HepG2 (cell line): Measurements from ENCODE around the gene SAMD8. TPM values are rescaled to one million over a fixed set of nuclear protein-coding genes. Genes with fewer than 3 reads are reported as not detected.
A peak's percentile ranks its signal among the peaks of the same experiment; 100 is the strongest.

Experiments used
- EP300 ChIP-seq, 3 experiments: sonication (generic) in 1 of 3; formaldehyde crosslinking in 1 of 3; IDR thresholded peaks; 2 replicates each; pipeline versions ENCODE4 v1.5.1 to v1.6.1; 2011 to 2020; ENCODE audit warnings: low read depth in 2 of 3, low read length in 2 of 3, borderline replicate concordance in 1 of 3, improper control_type of control experiment in 1 of 3, mild to moderate bottlenecking in 1 of 3, missing genetic modification reagents in 1 of 3, moderate library complexity in 1 of 3
- IRX3 ChIP-seq: sonication (generic); formaldehyde crosslinking; IDR thresholded peaks from 2 replicates; pipeline ENCODE4 v1.8.1; 2023; ENCODE audit warnings: mild to moderate bottlenecking, low read depth, missing genetic modification reagents, borderline replicate concordance
- MED1 ChIP-seq: sonication (generic); formaldehyde crosslinking; IDR thresholded peaks from 2 replicates; pipeline ENCODE4 v1.4.0; 2020; ENCODE audit warnings: missing genetic modification reagents
- MED8 ChIP-seq: sonication (generic); formaldehyde crosslinking; IDR thresholded peaks from 2 replicates; pipeline ENCODE4 v1.8.1; 2023; ENCODE audit warnings: mild to moderate bottlenecking, missing genetic modification reagents; ENCODE audit not compliant: insufficient replicate concordance
- NFIB ChIP-seq: sonication (generic); formaldehyde crosslinking; IDR thresholded peaks from 2 replicates; pipeline ENCODE4 v1.9.0; 2021; ENCODE audit warnings: missing genetic modification reagents, mild to moderate bottlenecking, borderline replicate concordance
- RAD21 ChIP-seq: fragments of 450-650 bp; formaldehyde crosslinking; IDR thresholded peaks from 2 replicates; pipeline ENCODE4 v1.5.0; 2020; ENCODE audit warnings: mild to moderate bottlenecking
- SALL1 ChIP-seq: sonication (generic); formaldehyde crosslinking; IDR thresholded peaks from 2 replicates; pipeline ENCODE4 v1.8.0; 2022; ENCODE audit warnings: mild to moderate bottlenecking, missing genetic modification reagents
- SETDB1 ChIP-seq: sonication (generic); formaldehyde crosslinking; IDR thresholded peaks from 2 replicates; pipeline ENCODE4 v1.5.1; 2020; ENCODE audit warnings: missing genetic modification reagents, mild to moderate bottlenecking, borderline replicate concordance
- SP4 ChIP-seq: sonication (generic); formaldehyde crosslinking; IDR thresholded peaks from 2 replicates; pipeline ENCODE4 v1.8.1; 2023; ENCODE audit warnings: mild to moderate bottlenecking, missing genetic modification reagents
- WIZ ChIP-seq: sonication (generic); formaldehyde crosslinking; IDR thresholded peaks from 2 replicates; pipeline ENCODE4 v1.5.1; 2020; ENCODE audit warnings: mild to moderate bottlenecking, missing genetic modification reagents
- ZNF720 ChIP-seq: sonication (generic); formaldehyde crosslinking; IDR thresholded peaks from 2 replicates; pipeline ENCODE4 v1.4.0; 2020; ENCODE audit warnings: missing genetic modification reagents
- ZSCAN21 ChIP-seq: sonication (generic); formaldehyde crosslinking; IDR thresholded peaks from 2 replicates; pipeline ENCODE4 v1.8.0; 2022; ENCODE audit warnings: mild to moderate bottlenecking, missing genetic modification reagents, moderate library complexity, borderline replicate concordance
- polyA plus RNA-seq, 8 experiments: library from polyadenylated mRNA; depleted of rRNA in 3 of 8; stranded (reverse) in 7 of 8; unstranded in 1 of 8; fragments of >200 nt; fragmentation: Illumina TruSeq in 4 of 8; extraction: Trizol in 4 of 8; gene quantifications; 2 replicates each; pipeline versions ENCODE4 v1.2.1 to v1.2.3, GENCODE V29; 2011 to 2016; ENCODE audit warnings: low read depth in 4 of 8, missing spikeins in 1 of 8, mixed read lengths in 1 of 8; ENCODE audit not compliant: insufficient read depth in 1 of 8
- total RNA-seq, 5 experiments: library from RNA; depleted of rRNA; stranded (reverse); fragments of >200 nt; fragmentation: Illumina TruSeq; extraction: Trizol; gene quantifications; 2 replicates each; pipeline ENCODE4 v1.2.3, GENCODE V29; 2016; ENCODE audit warnings: low read depth in 1 of 5
- TF ChIP-seq, protein P1 (sequence below): sonication (generic); formaldehyde crosslinking; IDR thresholded peaks from 2 replicates; pipeline ENCODE4 v1.9.0; 2022; ENCODE audit warnings: missing genetic modification reagents, mild to moderate bottlenecking, borderline replicate concordance
- TF ChIP-seq, protein P2 (sequence below): sonication (generic); formaldehyde crosslinking; IDR thresholded peaks from 2 replicates; pipeline ENCODE4 v1.8.0; 2022; ENCODE audit warnings: mild to moderate bottlenecking, missing genetic modification reagents; ENCODE audit not compliant: insufficient replicate concordance
- TF ChIP-seq, protein P3 (sequence below): conservative IDR thresholded peaks from 2 replicates; pipeline ENCODE4 v1.6.1; 2018; ENCODE audit warnings: missing genetic modification reagents
- TF ChIP-seq, protein P4 (sequence below): sonication (generic); formaldehyde crosslinking; IDR thresholded peaks from 2 replicates; pipeline ENCODE4 v1.4.0; 2020; ENCODE audit warnings: low read depth, missing genetic modification reagents
- TF ChIP-seq, protein P5 (sequence below): IDR thresholded peaks from 2 replicates; pipeline ENCODE4 v1.6.1; 2012; ENCODE audit warnings: low read depth, low read length, improper control_type of control experiment

Gene SAMD8
- total and polyA plus RNA-seq, 2 of the 13 experiments (the other 11 are each of a cell fraction or from before 2014, with no cell fraction given) = 10.4 to 13.2 TPM

DNA sequence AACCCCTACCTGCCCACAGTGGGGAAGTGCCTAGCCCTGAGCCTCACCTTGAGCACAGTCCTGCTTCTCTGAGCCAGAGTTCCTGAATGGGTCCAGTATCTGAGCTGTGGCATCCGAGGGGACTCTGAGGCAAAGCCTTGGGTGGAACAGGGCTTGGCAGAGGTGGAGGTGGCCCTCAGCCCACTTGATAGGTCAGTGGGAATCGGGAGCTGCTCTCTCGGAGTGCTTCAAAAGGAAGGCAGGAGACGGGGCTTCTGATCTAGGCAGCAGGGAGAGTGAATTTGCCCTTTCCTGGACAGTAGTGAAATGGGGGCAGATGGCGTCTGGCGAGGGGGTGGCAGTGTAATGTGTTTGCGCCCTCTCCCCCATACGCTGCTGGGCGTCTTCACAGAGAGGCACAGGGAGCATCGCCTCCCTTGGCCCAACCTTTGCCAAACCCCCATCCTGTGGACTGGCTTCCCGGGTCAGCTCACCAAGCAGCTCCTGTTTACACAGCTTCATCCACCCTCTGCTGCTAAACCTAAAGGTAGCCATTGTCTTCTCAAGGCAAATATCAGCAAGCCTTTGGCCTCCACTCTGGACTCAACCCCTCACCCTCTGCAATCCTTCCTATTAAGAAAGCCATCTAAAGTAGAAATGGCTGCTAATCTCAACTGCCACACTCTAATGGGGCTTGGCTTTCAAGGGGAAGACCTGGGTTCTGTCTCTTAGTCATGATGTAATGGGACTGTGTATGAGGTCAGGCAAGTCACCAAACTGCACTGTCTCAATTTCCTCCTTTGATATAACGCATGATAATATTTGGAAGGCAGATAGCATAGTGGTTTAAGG is 78.0 kb downstream of the SAMD8 start (continued):
- TF ChIP-seq ZNF720 (CRISPR knock-in tag) (no peak), MED1 (0 out of 2 replicates have a peak, but pooled peaks have one; percentile 26), MED8 (CRISPR knock-in tag) (no peak), WIZ (CRISPR knock-in tag) (no peak), IRX3 (CRISPR knock-in tag) (no peak), SETDB1 (CRISPR knock-in tag) (no peak), SP4 (CRISPR knock-in tag) (no peak), ZSCAN21 (no peak), RAD21 (CRISPR knock-in tag) (no peak), NFIB (CRISPR knock-in tag) (no peak), EP300 (IDR thresholded peaks at IDR 0.05; ENCODE audit: low read depth in 2 of 2, low read length in 2 of 2) (peak in 1 of 2 experiments; percentile 70; a peak in 1 of 4 replicates), EP300 (CRISPR knock-in tag; IDR thresholded peaks at IDR 0.05; ENCODE audit: borderline replicate concordance) (no peak), SALL1 (CRISPR knock-in tag) (peak; percentile 70)
- TF ChIP-seq, protein P1, sequence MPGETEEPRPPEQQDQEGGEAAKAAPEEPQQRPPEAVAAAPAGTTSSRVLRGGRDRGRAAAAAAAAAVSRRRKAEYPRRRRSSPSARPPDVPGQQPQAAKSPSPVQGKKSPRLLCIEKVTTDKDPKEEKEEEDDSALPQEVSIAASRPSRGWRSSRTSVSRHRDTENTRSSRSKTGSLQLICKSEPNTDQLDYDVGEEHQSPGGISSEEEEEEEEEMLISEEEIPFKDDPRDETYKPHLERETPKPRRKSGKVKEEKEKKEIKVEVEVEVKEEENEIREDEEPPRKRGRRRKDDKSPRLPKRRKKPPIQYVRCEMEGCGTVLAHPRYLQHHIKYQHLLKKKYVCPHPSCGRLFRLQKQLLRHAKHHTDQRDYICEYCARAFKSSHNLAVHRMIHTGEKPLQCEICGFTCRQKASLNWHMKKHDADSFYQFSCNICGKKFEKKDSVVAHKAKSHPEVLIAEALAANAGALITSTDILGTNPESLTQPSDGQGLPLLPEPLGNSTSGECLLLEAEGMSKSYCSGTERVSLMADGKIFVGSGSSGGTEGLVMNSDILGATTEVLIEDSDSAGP (CRISPR knock-in tag) = peak; percentile 56; the same call in 1 of the 2 replicates
- TF ChIP-seq, protein P2, sequence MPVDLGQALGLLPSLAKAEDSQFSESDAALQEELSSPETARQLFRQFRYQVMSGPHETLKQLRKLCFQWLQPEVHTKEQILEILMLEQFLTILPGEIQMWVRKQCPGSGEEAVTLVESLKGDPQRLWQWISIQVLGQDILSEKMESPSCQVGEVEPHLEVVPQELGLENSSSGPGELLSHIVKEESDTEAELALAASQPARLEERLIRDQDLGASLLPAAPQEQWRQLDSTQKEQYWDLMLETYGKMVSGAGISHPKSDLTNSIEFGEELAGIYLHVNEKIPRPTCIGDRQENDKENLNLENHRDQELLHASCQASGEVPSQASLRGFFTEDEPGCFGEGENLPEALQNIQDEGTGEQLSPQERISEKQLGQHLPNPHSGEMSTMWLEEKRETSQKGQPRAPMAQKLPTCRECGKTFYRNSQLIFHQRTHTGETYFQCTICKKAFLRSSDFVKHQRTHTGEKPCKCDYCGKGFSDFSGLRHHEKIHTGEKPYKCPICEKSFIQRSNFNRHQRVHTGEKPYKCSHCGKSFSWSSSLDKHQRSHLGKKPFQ (CRISPR knock-in tag) = no peak
- TF ChIP-seq, protein P3, sequence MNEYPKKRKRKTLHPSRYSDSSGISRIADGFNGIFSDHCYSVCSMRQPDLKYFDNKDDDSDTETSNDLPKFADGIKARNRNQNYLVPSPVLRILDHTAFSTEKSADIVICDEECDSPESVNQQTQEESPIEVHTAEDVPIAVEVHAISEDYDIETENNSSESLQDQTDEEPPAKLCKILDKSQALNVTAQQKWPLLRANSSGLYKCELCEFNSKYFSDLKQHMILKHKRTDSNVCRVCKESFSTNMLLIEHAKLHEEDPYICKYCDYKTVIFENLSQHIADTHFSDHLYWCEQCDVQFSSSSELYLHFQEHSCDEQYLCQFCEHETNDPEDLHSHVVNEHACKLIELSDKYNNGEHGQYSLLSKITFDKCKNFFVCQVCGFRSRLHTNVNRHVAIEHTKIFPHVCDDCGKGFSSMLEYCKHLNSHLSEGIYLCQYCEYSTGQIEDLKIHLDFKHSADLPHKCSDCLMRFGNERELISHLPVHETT (CRISPR knock-in tag) = no peak
- TF ChIP-seq, protein P4, sequence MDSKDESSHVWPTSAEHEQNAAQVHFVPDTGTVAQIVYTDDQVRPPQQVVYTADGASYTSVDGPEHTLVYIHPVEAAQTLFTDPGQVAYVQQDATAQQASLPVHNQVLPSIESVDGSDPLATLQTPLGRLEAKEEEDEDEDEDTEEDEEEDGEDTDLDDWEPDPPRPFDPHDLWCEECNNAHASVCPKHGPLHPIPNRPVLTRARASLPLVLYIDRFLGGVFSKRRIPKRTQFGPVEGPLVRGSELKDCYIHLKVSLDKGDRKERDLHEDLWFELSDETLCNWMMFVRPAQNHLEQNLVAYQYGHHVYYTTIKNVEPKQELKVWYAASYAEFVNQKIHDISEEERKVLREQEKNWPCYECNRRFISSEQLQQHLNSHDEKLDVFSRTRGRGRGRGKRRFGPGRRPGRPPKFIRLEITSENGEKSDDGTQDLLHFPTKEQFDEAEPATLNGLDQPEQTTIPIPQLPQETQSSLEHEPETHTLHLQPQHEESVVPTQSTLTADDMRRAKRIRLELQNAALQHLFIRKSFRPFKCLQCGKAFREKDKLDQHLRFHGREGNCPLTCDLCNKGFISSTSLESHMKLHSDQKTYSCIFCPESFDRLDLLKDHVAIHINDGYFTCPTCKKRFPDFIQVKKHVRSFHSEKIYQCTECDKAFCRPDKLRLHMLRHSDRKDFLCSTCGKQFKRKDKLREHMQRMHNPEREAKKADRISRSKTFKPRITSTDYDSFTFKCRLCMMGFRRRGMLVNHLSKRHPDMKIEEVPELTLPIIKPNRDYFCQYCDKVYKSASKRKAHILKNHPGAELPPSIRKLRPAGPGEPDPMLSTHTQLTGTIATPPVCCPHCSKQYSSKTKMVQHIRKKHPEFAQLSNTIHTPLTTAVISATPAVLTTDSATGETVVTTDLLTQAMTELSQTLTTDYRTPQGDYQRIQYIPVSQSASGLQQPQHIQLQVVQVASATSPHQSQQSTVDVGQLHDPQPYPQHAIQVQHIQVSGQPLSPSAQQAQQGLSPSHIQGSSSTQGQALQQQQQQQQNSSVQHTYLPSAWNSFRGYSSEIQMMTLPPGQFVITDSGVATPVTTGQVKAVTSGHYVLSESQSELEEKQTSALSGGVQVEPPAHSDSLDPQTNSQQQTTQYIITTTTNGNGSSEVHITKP (CRISPR knock-in tag) = peak; percentile 79
- TF ChIP-seq, protein P5, sequence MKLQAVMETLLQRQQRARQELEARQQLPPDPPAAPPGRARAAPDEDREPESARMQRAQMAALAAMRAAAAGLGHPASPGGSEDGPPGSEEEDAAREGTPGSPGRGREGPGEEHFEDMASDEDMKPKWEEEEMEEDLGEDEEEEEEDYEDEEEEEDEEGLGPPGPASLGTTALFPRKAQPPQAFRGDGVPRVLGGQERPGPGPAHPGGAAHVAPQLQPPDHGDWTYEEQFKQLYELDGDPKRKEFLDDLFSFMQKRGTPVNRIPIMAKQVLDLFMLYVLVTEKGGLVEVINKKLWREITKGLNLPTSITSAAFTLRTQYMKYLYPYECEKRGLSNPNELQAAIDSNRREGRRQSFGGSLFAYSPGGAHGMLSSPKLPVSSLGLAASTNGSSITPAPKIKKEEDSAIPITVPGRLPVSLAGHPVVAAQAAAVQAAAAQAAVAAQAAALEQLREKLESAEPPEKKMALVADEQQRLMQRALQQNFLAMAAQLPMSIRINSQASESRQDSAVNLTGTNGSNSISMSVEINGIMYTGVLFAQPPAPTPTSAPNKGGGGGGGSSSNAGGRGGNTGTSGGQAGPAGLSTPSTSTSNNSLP = no peak
